GF-D8 (cell line): ENCODE results near the gene GNS.
"Not testable (repeated sequence)": the region's sequence is repeated elsewhere in the genome, so short reads cannot be mapped to it uniquely, and the experiment has no call there.

ENCODE experiments used
- DNase-seq: peaks from one replicate; lab custom pipeline; 2025; lab: John Stamatoyannopoulos, UW

GNS gene

DNA sequence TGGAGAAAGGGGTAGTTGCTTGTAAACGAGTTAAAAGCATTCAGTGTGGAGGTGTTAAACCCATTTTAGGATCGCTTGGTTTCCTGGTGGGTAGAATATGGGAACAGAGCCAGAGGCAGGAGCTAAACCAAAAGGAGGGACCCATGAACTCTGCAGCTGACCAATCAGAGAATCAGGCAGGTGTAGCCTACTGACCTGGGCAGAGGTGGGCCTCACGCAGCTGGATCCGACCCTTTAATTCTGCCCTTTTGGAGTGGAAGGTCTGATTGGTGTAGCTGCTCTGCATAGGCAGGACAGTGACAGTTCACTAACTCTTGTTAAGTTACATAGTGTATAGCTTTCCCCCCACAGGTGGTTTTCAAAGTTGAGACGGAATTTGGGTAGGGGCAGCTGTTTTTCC lies 63.7 kb downstream of the GNS start:
- no peak for DNase-seq

DNA sequence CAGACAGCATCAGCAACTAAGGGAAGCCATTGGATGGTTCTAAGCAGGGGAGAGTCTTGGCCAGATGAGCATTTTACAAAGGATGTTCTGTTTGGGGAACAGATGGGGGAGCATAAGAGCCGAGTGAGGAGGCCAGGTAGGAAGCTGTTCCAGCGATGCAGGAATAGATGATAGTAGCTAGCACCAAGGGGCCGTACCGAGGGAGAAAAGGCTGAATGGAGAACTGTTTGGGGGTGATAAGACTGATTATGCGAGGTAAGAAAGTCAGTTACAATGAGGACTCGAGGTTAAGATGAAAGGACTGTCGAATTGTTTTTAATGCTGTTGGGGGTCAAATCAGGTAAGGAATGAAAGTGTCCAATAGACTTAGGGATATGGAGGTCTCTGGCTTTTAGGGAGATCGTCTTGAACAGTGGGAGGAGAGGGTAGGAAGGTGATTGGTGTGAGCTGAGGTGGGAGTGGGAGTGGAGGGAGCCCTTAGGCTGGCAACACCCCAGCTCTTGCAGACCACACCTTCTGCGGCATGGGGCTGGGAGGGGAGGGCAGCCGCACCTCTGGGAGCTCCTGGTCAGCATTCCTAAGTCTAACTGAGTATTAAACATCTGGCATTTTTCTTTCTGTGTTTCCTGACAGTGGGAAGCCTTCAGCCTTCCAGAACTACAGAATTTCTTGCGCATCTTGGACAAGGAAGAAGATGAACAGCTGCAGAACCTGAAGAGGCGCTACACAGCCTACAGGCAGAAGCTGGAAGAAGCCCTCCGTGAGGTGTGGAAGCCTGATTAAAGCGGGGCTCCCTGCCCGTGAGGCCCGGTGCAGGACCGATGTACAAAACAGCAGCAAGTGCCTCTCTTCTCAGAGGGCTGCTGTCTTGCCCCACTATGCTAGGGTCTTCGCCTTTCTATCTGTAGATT lies 64.8 kb downstream of the GNS start:
- no peak for DNase-seq

DNA sequence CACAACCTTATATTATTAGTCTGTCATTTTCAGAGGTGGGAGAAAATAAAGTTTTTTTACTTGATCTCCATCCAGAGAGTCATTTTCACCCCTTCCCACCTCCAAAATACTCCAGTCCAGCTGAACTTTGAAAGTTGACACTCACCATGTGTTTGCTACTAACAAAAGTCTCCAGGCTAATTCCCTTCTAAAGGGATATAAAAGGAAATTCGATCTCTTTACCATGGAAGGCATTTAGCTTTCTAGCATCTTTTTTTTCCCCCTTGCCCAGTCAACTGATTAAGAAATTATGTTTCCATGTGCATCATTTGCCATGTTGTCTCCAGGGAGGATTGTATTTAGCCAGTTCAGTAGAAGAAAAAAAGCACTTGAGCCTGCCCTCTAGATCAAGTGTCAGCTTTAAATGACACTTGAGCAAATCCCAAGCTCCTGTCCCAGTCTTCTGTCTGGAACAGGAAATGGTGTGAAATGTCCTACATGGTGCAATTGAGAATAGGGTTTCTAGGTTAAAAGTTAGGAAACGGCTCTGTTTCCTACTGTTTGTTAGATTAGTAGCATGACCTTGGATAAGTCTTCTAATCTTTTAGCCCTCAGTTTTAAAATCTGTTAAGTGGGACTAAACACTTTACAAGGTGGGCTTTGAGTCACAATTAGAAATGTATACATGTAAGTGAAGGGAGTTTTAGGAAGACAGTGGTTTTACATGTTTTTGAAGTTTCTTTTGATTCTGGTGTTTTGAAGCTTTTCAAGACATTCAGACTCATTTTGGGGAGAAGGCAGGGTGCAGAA lies 67.2 kb downstream of the GNS start:
- DNase-seq, result no peak

DNA sequence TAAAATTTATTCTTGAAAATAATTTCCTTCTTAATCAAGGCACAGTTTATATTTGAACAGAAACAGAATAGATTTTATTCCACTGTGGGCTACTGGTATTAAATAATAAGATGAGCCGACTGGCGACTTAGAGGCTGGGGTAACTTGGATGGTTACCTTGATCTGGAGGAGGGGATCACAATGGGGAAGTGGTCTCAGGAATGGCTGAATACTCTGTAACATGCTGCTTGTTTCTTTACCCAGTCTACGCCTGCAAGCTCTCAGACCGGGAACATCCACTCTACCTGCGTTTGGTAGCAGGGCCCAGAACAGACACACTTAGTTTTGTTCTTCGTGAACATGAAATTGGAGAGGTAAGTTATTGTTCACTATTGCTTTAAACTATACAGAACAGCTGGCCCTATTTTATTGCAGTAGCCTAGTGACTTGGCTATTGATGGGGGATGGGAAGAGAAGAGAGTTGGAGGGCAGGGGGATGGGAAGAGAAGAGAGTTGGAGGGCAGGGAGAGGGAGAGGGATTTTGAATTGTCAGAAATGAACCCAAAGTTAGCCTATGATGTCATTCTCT lies 67.9 kb downstream of the GNS start:
- DNase-seq, result no peak

DNA sequence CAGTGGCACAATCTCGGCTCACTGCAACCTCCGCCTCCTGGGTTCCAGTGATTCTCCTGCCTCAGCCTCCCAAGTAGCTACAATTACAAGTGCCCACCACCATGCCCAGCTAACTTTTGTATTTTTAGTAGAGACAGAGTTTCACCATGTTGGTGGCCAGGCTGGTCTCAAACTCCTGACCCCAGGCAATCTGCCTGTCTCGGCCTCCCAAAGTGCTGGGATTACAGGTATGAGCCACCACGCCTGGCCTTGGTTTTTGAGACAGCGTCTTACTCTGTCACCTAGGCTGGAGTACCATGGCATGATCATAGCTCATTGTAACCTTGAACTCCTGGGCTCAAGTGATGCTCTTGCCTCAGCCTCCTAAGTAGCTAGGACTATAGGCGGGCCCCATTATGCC lies 69.0 kb downstream of the GNS start:
- not testable (repeated sequence) for DNase-seq

DNA sequence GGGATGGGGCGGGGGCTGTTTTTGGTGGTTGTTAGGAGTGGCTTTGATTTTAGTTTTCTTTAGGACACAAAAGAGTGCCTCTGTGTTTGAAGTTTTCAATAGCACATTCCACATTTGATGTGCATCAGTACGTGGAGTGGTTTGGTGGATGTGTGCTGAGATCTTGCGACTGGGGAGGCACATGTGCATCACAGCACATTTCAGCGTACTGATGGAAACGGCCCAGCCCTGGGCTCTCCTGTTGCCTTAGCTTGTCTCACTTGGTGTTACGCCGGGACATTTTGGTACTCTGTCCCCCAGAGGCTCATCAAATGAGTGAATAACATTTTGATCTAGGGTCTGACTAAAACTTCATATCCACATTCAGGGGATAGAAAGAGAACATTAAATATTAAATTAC lies 70.5 kb downstream of the GNS start:
- no peak for DNase-seq

DNA sequence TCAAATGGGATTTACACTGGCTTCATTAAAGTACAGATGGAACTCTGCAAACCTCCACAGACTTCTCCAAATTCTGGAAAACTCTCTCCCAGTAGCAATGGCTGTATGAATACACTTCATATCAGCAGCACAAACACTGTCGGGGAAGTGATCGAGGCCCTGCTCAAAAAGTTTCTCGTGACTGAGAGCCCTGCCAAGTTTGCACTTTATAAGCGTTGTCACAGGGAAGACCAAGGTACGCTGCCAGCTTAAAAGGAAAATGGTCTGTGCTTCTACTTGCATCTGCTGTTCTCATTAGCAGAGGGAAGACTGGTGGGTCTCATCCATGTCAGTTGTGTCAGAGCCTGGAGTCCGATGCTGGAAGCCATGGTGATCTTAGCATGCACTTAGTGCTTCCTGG lies 71.0 kb downstream of the GNS start:
- no peak for DNase-seq

DNA sequence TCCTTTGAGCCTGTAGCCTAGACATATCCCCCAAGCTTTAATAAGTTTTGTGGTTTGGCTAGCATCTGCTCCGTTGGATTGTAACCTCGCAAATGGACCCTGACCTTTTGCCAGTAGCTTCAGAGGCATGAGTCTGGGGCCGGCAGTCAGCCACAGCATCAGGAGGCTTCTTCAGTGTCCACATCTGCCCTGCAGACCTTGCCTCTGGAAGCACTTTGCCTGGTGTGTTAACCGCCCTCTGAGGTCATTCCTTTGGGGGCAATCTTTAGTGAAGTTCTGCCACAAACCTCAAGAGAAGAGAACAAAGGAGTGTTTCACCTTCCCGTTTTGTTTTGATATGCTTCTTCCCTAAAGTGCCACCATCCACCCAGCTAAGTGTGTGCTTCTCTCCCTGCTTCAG lies 71.4 kb downstream of the GNS start:
- no peak for DNase-seq

DNA sequence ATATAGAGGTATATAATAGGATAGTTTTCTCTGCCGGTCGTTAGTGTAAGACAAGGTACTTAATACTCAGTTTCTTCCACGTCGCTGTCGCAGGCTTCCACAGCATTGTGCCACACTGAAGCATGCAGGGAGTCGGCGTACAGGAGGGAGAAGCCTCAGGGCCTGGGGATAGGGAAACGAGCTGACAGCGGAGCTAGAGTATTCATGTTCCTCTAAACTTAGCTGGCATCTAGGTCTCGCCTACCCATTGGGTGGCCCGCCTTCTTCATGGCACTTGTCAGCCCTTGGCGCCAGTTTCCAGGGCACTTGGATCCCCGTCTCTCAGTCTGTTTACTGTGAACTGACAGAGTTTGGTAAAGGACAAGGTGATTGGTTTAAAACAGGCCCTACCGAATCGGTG lies 73.6 kb downstream of the GNS start:
- DNase-seq, result no peak

DNA sequence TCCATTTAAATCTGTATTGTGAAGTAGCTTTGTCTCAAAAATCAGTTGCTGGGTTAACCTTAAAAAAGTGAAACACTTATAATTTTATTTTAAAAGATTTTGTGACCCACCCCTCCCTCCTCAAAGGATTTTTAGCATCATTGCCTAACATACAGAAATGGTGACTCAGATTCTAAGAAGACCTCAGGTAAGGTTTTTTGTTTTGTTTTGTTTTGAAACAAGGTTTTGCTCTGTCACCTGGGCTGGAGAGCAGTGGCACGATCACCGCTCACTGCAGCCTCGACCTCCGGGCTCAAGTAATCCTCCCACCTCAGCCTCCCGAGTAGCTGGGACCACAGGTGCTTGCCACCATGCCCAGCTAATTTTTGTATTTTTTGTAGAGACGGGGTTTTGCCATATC lies 74.2 kb downstream of the GNS start:
- no peak for DNase-seq

DNA sequence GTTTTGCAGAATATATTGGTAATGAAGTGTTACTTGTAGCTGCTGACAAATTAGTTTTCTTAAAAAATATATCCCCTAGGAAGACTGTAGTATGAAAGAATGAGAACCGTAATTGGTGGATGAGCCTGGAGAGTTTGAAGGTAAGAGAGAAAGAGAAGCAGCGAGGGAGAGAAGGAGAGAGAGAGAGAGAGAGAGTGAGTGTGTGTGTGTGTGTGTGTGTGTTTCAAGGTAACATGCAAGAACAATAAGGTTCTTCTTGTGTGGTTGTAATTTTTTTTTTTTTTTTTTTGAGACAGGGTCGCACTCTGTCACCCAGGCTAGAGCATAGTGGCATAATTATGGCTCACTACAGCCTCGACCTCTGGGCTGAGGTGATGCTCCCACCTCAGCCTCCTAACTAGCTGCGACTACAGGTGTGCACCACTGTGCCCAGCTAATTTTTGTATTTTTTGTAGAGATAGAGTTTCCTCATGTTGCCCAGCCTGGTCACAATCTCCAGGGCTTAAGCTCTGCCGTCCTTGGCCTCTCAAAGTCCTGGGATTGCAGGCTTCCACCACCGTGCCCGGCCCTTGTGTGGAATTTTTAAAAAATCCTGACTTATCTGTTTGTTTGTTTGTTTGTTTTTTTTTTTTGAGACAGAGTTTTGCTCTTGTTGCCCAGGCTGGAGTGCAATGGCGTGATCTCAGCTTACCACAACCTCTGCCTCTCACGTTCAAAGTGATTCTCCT lies 75.2 kb downstream of the GNS start:
- no peak for DNase-seq

DNA sequence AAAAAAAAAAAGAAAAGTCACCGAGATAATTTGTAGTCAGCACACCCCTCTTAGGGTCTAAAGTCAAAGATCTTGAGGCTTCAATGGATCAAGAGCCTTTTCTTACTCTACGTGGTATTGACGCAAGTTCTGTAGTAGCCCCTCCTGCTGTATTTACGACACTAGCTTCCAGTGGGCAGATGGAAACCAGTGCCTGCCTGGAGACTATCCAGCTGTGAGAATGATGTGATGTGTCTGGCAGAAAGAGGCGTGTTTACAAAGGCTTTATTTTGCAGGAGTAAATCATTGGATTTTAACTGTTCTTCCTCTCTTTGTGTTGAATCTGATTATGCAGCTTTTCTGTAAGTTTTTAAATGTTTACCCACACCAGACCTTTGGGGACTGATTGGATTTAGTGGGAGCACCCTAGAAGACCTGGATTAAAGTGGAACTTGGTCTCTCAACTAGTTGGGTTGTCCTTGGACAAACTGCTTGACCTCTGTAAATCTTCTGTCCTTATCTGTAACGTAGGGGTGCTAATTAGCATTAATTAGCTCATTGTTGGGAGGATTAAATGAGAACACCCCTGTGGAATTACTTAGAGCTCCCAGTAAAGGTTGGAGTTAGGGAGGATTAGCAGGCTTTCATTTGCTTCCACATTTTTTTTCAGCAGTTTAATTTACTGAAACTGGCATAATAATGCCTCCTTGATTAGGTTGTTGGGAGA lies 76.5 kb downstream of the GNS start:
- no peak for DNase-seq

DNA sequence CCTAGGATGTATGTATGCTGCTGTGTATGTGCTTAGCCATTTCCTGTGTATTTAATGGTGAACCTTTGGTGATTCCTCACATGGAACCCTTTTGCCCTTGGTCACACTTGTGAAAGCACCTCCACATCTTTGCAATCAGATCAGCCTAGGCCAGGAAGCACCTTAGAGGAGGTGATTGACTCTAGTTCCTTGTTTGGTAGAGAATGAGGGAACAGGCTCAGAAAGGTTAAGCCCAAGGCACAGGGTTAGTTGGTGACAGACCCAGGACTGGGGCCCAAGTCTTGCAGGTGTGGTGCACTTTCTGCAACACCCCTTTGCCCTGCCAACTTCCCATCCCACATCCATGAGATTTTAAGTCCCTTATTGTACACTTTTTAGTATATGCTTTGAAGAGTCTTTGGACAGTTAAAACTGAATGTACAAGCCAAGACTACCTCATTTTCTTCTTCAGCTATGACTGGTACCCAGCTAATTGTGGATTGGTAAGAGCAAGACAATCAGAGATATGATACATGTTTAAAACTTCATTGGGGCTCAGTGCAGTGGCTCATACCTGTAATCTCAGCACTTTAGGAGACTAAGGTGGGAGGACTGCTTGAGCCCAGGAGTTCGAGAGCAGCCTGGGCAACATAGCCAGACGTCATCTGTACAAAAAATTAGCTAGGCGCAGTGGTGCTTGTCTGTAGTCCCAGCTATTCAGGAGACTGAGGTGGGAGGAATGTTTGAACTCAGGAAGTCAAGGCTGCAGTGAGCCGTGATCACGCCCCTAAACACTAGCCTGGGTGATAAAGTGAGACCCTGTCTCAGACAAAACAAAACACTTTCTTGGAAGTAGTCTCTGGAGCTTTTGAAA lies 77.8 kb downstream of the GNS start:
- no peak for DNase-seq

DNA sequence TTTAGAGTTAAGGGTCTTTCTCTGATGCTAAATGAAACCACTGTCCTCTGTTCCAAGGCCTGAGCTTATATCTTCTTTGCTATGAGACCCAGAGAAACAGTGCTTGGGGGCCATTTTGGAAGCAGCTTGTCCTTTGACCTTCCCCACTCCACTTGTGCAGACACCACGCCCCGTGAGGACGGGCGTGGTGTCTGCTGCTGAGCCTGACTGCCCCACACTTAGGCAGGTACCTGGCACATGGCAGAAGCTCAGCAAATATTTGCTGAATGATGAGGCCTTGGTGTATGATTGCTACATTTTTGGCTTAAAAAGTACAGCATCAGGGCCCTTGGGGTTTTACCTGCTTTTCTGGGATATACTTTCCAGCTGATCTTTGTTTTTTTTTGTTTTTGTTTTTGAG lies 79.0 kb downstream of the GNS start:
- DNase-seq, result no peak

DNA sequence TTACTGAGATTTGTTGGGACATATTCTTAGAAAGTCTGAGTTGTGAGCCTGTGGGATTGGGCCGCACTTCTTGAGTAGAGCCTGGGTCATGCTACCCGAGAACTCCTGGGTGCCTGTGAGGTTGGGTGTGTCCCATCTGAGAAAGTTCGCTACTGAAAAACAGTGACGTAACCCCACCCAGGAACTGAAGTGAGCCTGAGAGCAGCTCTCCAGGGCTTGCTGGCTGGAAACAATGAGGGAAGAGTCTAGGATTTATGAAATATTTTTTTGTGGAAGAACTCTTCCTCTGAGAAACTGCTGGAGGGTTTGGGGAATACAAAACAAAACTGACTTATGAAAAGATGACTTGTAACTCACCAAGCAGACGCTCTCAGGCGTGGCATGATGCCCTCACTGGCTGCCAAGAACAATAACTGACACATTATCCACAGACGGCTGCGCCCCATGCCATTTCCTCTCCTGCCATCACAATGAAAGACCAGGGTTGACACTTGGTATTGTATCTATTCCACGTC lies 79.7 kb downstream of the GNS start:
- DNase-seq, result no peak

DNA sequence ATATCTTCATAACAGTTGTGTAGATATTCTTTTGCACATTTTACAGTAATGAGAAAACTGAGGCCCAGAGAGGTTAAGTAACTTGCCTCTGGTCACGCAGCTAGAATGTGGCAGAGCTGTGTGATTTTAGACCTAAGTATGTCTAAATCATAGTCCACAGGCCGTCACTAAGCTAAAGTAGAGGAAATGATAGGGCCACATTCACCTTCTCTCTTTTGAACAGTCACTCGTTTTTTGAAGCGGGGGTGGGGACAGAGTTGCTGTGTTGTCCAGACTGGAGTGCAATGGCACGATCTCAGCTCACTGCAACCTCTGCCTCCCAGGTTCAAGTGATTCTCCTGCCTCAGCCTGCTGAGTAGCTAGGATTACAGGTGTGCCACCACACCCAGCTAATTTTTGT lies 80.4 kb downstream of the GNS start:
- DNase-seq, result no peak

DNA sequence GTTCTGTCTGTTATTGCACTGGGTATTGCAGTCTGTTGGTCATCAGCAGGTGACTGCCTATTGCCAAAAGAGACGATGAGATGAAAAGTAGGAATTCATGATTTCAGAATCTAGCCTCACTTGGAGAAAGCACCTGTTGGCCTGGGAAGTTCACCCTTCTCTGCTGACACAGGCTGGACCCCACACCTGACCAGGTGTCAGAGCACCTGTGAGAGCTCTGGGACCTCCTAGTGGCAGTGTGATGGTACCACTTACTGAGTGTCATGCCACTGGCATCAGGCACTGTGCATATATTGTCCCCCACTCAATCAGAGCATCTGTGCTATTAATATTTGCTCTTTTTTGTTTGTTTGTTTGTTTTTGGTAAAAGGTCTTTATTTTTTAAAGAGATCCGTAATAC lies 81.0 kb downstream of the GNS start:
- no peak for DNase-seq

DNA sequence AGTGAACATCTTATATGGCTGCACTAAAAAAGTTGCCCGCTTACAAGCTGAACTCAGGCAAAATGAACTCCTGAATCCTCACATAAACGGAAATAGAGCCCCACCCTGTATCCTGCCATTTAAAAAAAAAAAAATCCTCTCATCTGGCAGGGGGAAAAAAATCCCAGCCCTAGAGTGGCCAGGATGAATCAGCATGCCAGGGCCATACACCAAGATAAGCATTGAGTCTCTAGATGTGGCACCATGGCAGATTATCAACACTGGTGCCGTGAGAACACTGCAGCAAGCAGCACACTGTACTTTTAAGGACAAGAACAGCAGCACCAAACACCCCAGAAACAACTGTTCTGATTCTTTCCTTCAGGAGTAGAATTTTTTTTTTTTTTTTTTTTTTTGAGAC lies 83.4 kb downstream of the GNS start:
- DNase-seq, result no peak

DNA sequence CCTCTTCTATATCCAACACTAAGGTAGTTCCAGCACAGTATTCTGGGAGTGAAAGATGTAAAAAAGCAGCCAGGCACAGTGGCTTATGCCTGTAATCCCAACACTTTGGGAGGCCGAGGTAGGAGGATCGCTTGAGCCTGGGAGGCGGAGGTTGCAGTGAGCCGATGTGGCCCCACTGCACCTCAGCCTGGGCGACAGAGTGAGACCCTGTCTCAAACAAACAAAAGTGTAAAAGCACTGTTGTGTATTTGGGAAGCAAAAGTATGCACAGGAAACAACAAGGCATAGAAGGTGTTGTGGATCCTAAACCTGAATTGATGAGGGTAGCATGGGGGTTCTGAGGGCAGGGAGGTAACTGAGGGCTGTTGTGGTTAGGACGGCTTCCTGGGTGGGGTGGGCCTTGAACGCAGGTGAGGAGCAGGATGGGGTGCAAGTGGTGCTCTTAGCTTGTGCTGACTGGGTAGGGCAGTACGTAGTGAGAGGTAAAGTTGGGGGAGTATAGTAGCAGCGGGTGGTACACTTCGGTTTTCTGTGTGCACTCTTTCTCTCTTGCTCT lies 84.8 kb downstream of the GNS start:
- no peak for DNase-seq

DNA sequence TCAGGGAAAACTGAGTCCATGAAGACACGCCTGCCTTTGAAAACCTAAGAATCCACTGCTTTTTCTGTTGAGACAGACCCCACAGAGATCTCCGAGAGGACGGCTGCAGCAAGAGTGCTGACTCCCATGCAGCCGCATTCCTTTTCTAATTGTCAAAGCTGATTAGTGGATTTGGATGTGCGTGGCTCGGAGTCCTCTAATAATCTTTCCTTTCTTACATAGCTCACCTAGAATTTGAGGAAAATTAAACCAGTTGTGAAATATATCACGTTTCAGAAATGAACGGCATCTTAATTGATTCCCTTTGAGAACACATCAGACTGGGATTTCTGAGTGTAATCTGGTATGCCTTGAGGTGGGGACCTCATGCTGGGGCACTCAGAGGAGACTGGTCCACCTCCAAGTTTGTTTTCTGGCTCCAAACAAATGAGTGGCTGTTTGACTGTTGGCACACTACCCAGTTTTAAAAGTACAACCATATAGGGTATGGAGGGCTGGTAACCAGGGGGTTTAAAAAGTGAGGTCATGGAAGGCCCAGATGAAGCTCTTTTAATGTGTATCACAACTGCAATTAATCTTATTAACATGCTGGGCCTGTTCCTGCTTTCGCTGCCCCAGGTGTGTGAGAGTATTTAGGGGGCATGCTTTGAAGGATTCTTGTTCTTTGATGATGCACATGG lies 85.6 kb downstream of the GNS start:
- no peak for DNase-seq
